Peyer's patch (tissue), 4 donors: ENCODE data around the gene ARID1B. TPM values are rescaled to one million over a fixed set of nuclear protein-coding genes. Genes with fewer than 3 reads are reported as not detected.

Experiments
- DNase-seq, 3 donors: peaks; one replicate each; pipeline ENCODE4 v3.0.0-alpha.2; 2017 to 2019
- H3K27ac ChIP-seq, 4 donors: fragments of 200-600 bp; sonication (generic); one replicate each; pipeline ENCODE4 v1.5.1; 2016 to 2019
- H3K27me3 ChIP-seq, 2 donors: fragments of 200-600 bp; sonication (generic); one replicate each; pipeline ENCODE4 v1.5.1; 2019
- H3K36me3 ChIP-seq, 3 donors: fragments of 200-600 bp; sonication (generic); one replicate each; pipeline ENCODE4 v1.5.1; 2016 to 2019
- H3K4me1 ChIP-seq, 4 donors: fragments of 200-600 bp; sonication (generic); one replicate each; pipeline ENCODE4 v1.5.1; 2016 to 2019
- H3K4me3 ChIP-seq, 4 donors: fragments of 200-600 bp; sonication (generic); 1 replicate in 3 of 4; 2 replicates in 1 of 4; pipeline ENCODE4 v1.5.1; 2016 to 2019; ENCODE audit warnings: mild to moderate bottlenecking in 1 of 4
- H3K9me3 ChIP-seq, 4 donors: fragments of 200-600 bp; sonication (generic); one replicate each; pipeline ENCODE4 v1.5.1; 2016 to 2019; ENCODE audit warnings: mild to moderate bottlenecking in 1 of 4
- POLR2A ChIP-seq, 2 donors: fragments of 450-650 bp; IDR thresholded peaks; one replicate each; pipeline ENCODE4 v1.5.1; 2017; ENCODE audit warnings: antibody characterized with exemption in 2 of 2, mild to moderate bottlenecking in 2 of 2, moderate library complexity in 2 of 2
- total RNA-seq, 4 donors: library from RNA; depleted of rRNA; stranded (reverse); fragments of >200 nt; gene quantifications; one replicate each; pipeline ENCODE4 v1.1.0, GENCODE V29; 2016
- TF ChIP-seq, protein P1 (sequence below), 6 experiments: fragments of 450-650 bp in 4 of 6; fragments of 200-600 bp in 2 of 6; sonication (generic) in 1 of 6; IDR thresholded peaks; one replicate each; pipeline ENCODE4 v1.5.1; 2017 to 2019; ENCODE audit warnings: antibody characterized with exemption in 6 of 6, mild to moderate bottlenecking in 3 of 6, moderate library complexity in 1 of 6

Gene ARID1B
- total RNA-seq, 4 donors from 2014 or later = 117 to 174 (median 149) TPM

DNA sequence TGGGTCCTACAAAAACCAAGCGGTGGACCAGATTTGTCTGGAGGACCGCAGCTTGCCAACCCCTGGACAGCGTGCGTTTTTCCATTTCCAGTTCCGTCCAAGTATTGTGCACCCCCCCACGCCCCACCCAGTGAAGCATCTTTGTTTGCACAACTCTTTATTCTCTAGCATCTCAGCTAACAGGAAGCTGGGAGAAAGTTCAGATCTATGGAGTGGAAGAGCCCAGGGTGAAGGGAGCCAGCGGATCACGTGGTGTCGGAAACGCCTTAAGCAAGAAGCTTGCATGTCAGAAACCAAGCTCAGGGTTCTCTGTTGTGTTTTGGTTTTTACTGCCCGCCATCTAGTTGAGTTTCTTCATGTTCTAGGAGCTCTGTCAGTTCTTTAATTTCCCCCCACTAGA lies 29.9 kb downstream of the ARID1B start:
- no peaks in the 10 kb centered on the region for H3K27me3 ChIP-seq
- no peak overlapping the region for H3K27ac ChIP-seq
- TF ChIP-seq POLR2A (IDR thresholded peaks at IDR 0.05) = no peak
- TF ChIP-seq, protein P1, sequence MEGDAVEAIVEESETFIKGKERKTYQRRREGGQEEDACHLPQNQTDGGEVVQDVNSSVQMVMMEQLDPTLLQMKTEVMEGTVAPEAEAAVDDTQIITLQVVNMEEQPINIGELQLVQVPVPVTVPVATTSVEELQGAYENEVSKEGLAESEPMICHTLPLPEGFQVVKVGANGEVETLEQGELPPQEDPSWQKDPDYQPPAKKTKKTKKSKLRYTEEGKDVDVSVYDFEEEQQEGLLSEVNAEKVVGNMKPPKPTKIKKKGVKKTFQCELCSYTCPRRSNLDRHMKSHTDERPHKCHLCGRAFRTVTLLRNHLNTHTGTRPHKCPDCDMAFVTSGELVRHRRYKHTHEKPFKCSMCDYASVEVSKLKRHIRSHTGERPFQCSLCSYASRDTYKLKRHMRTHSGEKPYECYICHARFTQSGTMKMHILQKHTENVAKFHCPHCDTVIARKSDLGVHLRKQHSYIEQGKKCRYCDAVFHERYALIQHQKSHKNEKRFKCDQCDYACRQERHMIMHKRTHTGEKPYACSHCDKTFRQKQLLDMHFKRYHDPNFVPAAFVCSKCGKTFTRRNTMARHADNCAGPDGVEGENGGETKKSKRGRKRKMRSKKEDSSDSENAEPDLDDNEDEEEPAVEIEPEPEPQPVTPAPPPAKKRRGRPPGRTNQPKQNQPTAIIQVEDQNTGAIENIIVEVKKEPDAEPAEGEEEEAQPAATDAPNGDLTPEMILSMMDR (IDR thresholded peaks at IDR 0.05) = no peak
- no peaks in the 10 kb centered on the region for H3K36me3 ChIP-seq
- peaks cover 0 to 15% (median 4%) of the 10 kb centered on the region in 4 donors for H3K4me1 ChIP-seq
- DNase-seq = no peak
- no peak overlapping the region for H3K4me3 ChIP-seq
- H3K9me3 ChIP-seq = no peaks in the 10 kb centered on the region

GRCh38 chr6:156807795-156808194 lies 30.6 kb downstream of the ARID1B start:
- Histone ChIP-seq H3K27ac (no peak overlapping the region), H3K36me3 (no peaks in the 10 kb centered on the region)
- no peak for TF ChIP-seq POLR2A (IDR thresholded peaks at IDR 0.05)
- TF ChIP-seq, protein P1 (IDR thresholded peaks at IDR 0.05) = no peak

DNA sequence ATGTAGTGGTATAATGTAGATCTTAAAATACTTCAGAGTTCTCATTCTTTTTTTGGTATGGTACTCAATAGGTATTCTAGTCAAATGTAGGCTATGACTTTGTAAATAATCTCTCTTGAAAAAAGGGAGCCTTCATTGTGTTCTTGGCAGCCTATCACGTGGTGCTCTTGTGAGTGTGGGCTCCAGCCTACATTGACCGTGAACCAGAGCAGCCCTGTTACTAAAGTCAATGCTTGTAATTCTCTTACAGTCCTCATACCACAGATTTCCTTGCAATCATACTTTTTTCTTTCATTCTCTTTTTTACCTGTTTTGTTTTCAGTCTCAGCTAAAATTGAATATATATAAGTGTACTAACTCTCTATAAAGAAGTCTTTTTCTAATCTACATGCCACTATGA lies 31.1 kb downstream of the ARID1B start:
- Histone ChIP-seq H3K36me3 (no peaks in the 10 kb centered on the region), H3K27me3 (no peaks in the 10 kb centered on the region), H3K9me3 (no peaks in the 10 kb centered on the region), H3K4me3 (no peak overlapping the region), H3K27ac (peak overlapping the region in 1 of 4 donors; percentile 25), H3K4me1 (peaks cover 0 to 15% (median 4%) of the 10 kb centered on the region in 4 donors)
- TF ChIP-seq, protein P1 (IDR thresholded peaks at IDR 0.05) = no peak
- no peak for TF ChIP-seq POLR2A (IDR thresholded peaks at IDR 0.05)
- no peak for DNase-seq

More at GRCh38 chr6:156807795-156808194, 30.6 kb downstream of the ARID1B start:
- H3K4me3 ChIP-seq = no peak overlapping the region
- H3K4me1 ChIP-seq = peaks cover 0 to 15% (median 4%) of the 10 kb centered on the region in 4 donors
- no peaks in the 10 kb centered on the region for H3K27me3 ChIP-seq
- no peak for DNase-seq
- H3K9me3 ChIP-seq = no peaks in the 10 kb centered on the region

DNA sequence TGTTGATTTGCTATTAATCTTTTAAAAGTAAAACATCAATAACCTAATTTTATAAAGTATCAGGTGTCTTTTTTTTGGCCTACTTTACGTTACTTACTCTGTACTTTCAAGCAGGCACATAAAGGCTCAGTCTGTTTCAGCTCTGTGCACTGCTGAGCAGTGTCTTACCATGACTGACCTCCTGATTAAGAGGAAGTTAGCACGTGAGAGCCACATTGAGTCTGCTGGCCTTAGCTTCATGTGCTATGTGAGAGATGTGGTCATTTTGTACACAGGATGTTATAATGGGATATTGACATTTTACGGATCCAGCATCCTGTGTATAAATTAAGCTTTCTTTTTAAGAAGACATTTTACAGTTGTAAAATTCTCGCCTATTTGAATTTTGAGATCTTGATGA lies 31.9 kb downstream of the ARID1B start:
- no peaks in the 10 kb centered on the region for H3K9me3 ChIP-seq
- no peaks in the 10 kb centered on the region for H3K27me3 ChIP-seq
- no peak overlapping the region for H3K4me3 ChIP-seq
- no peaks in the 10 kb centered on the region for H3K36me3 ChIP-seq
- no peak for TF ChIP-seq POLR2A (IDR thresholded peaks at IDR 0.05)
- TF ChIP-seq, protein P1 (IDR thresholded peaks at IDR 0.05) = no peak
- H3K4me1 ChIP-seq = peaks cover 0 to 15% (median 4%) of the 10 kb centered on the region in 4 donors
- peak overlapping the region in 1 of 4 donors; percentile 25 for H3K27ac ChIP-seq
- DNase-seq = peak in 2 of 3 donors; percentile 61 to 72

- Histone ChIP-seq H3K4me3 (no peak overlapping the region), H3K27ac (peak overlapping the region in 1 of 4 donors; percentile 25), H3K9me3 (no peaks in the 10 kb centered on the region), H3K36me3 (no peaks in the 10 kb centered on the region), H3K27me3 (no peaks in the 10 kb centered on the region), H3K4me1 (peaks cover 0 to 15% (median 4%) of the 10 kb centered on the region in 4 donors)
- DNase-seq = no peak
- no peak for TF ChIP-seq POLR2A (IDR thresholded peaks at IDR 0.05)
- TF ChIP-seq, protein P1 (IDR thresholded peaks at IDR 0.05) = no peak
Observed at GRCh38 chr6:156809446-156810178, 32.4 kb downstream of the ARID1B start.
